Measurements from ENCODE around the gene DMC1.
"Not testable (repeated sequence)": the region's sequence is repeated elsewhere in the genome, so short reads cannot be mapped to it uniquely, and the experiment has no call there.

The DMC1 gene

GRCh38 chr22:38607680-38608079, 37.7 kb upstream of the DMC1 start:
- Histone ChIP-seq H3K27ac (no peak overlapping the region), H3K4me3 (no peak overlapping the region), H3K36me3 (no peaks in the 10 kb centered on the region), H3K9me3 (no peaks in the 10 kb centered on the region), H3K4me1 (peaks cover 0 to 4% (median 0%) of the 10 kb centered on the region in 4 donors), H3K27me3 (no peaks in the 10 kb centered on the region)
- DNase-seq: no peak
- no peak for TF ChIP-seq CTCF (IDR thresholded peaks at IDR 0.05)
- intact Hi-C loops (cut with DNase I; ENCODE audit: low total_unique reads): no loop called here

- H3K27ac ChIP-seq: no peak overlapping the region
- H3K27me3 ChIP-seq: no peaks in the 10 kb centered on the region
- H3K4me1 ChIP-seq: peaks cover 0 to 4% (median 0%) of the 10 kb centered on the region in 4 donors
- no peak for DNase-seq
- no peak for TF ChIP-seq CTCF (IDR thresholded peaks at IDR 0.05)
- intact Hi-C loops (cut with DNase I; ENCODE audit: low total_unique reads): no loop called here
- H3K4me3 ChIP-seq: no peak overlapping the region
- H3K36me3 ChIP-seq: peaks cover 0 to under 1% (median 0%) of the 10 kb centered on the region in 3 donors
- no peaks in the 10 kb centered on the region for H3K9me3 ChIP-seq
Measured at GRCh38 chr22:38602166-38602565, 32.2 kb upstream of the DMC1 start.

- H3K4me3 ChIP-seq: no peak overlapping the region
- TF ChIP-seq CTCF (IDR thresholded peaks at IDR 0.05): no peak
- no peaks in the 10 kb centered on the region for H3K9me3 ChIP-seq
- H3K4me1 ChIP-seq: no peaks in the 10 kb centered on the region
- H3K27ac ChIP-seq: no peak overlapping the region
- intact Hi-C loops (cut with DNase I; ENCODE audit: low total_unique reads): no loop called here
- H3K27me3 ChIP-seq: no peaks in the 10 kb centered on the region
- peaks cover 0 to 3% (median 0%) of the 10 kb centered on the region in 3 donors for H3K36me3 ChIP-seq
- no peak for DNase-seq
Measured at GRCh38 chr22:38601221-38601764, 31.3 kb upstream of the DMC1 start.

GRCh38 chr22:38599466-38599865, 29.5 kb upstream of the DMC1 start:
- no peak for DNase-seq
- Histone ChIP-seq H3K27ac (no peak overlapping the region), H3K36me3 (peaks cover 0 to 3% (median 0%) of the 10 kb centered on the region in 3 donors), H3K4me1 (no peaks in the 10 kb centered on the region), H3K9me3 (no peaks in the 10 kb centered on the region), H3K27me3 (no peaks in the 10 kb centered on the region), H3K4me3 (no peak overlapping the region)
- intact Hi-C loops (cut with DNase I; ENCODE audit: low total_unique reads): no loop called here
- no peak for TF ChIP-seq CTCF (IDR thresholded peaks at IDR 0.05)

GRCh38 chr22:38582923-38583322, 12.9 kb upstream of the DMC1 start:
- intact Hi-C loops (cut with DNase I; ENCODE audit: low total_unique reads); H3K4me3 ChIP-seq; DNase-seq; H3K27ac ChIP-seq; H3K9me3 ChIP-seq; H3K36me3 ChIP-seq; H3K27me3 ChIP-seq; H3K4me1 ChIP-seq: not testable (repeated sequence)

- intact Hi-C loops (cut with DNase I; ENCODE audit: low total_unique reads): no loop called here
- no peaks in the 10 kb centered on the region for H3K36me3 ChIP-seq
Measured at GRCh38 chr22:38578505-38578904, 8.5 kb upstream of the DMC1 start.

More at GRCh38 chr22:38578505-38578904, 8.5 kb upstream of the DMC1 start:
- H3K27ac ChIP-seq: no peak overlapping the region
- H3K4me1 ChIP-seq: no peaks in the 10 kb centered on the region
- no peak for DNase-seq
- no peaks in the 10 kb centered on the region for H3K9me3 ChIP-seq
- TF ChIP-seq CTCF (IDR thresholded peaks at IDR 0.05): no peak
- no peaks in the 10 kb centered on the region for H3K27me3 ChIP-seq
- no peak overlapping the region for H3K4me3 ChIP-seq

Data from tibial artery (tissue), 4 donors.